Endothelial cell of hepatic sinusoid (primary cell): ENCODE measurements around the gene ITGBL1.

ENCODE experiments used
- in situ Hi-C: cut with HindIII; loops from 2 replicates; pipeline ENCODE4 v1.10.0; 2017; ENCODE audit warnings: low sequenced_read_pairs

ITGBL1 gene

DNA sequence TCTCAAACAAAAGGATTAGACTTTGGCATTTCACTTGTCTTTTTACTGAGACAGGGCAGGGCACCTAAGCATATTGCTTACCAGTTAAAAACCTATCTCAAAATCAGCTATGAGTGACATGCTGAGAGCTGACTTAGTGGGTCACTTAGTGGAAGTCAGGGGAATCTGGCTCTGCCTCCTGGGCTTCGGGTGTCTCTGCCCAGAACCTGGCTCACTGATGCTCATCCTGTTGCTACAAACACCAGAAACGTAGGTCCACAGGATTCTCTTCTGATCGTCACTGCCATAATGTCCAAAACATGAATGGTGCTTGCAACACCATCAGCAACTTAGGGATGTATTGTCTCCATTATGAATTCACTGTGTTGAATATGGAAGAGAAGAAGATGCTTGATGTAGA lies 276.1 kb downstream of the ITGBL1 start:
- in situ Hi-C loops = no loop called here

DNA sequence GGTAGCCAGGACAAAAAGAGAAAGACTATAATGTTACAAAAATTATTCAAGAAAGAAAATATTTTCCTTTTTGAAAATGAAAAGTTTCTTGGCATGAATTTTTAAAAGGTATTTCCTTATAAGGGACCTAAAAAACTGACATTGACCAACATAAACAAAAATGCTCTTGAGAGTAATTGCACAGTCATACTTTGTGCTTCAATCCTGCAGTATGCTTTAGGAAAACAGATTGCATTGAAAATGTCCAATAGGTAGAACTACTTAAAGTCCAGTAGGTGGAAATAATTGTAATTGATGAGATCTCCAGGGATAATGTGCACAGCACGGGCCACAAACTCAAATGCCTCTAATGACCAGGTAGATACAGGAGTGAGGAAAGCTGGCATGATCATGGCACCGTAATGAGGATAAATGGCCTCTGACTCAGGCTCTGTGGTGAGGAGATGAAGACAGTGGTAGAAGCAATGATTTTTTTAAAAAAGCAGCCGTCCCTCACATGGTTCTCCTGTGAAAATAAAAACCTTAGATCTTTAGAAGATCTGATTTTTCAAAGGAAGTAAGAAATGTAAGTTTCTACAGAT lies 278.0 kb downstream of the ITGBL1 start:
- in situ Hi-C loops = no loop called here

DNA sequence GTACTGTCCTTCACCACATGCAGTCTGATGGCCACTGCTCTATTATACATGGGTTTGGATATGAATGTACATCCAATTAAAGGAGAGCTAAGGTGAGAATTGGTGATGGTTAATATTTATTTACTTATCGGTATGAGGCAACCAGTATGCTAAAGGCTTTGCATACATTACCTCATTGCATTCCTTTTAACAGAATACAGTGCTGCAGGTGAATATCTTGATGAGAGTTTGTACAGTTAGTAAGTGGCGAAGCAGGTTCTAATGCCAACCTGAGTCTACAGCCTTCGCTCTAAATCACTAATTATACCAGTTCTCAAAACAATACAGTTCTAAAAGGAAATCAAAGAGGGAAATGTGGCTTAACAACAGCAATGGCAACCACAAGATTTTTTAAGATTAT lies 284.1 kb downstream of the ITGBL1 start:
- in situ Hi-C loops = no loop called here

DNA sequence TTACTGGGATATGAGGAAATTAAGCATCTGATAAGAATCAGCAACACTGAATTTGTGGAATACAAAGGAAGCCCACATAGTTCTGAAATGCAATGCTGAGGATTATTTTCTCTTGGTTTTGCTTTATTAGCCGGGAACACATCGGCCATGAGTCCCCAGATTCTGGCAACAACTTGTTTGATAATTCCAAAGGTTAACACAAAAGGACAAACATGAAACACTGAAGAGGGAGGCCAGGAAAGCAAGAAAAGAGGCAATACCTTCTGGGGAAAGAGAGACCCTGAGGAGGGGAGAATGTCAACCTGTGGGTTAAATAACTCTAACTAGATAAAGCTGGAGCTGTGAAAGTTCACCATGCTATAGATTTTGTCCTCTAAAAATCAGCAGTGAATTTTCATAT lies 285.9 kb downstream of the ITGBL1 start:
- in situ Hi-C loops = no loop called here

DNA sequence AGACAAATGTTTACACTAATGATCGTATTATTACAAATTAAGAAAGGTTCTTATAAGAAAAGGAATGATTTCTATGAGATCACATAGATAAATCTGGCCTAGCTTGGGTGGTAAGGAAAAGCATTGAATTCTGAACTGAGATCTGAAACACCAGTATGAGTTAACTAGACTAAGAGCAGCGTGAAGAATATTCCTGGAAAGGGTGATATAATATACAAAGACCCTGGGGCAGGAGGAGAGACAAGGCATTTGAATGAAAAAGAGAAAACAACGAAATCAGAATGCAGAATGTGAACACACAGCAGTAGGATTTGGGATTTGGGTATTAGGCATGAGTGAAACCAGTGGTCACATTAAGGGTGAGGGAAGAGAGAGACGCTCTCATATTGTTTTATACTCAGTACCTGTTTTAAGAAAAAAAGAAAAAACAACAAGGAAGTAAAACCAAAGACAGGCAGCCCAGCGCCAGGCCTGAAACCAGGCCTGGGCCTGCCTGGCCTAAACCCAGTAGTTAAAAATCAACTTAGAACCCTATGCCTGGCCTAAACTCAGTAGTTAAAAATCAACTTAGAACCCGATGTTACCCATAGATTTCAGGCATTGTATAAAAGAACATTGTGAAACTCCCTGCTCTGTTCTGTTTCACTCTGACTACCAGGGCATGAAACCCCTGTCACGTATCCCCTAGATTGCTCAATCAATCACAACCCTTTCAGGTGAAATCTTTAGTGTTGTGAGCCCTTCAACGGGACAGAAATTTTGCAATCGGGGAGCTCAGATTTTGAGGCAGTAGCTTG lies 287.1 kb downstream of the ITGBL1 start:
- in situ Hi-C loops = no loop called here

DNA sequence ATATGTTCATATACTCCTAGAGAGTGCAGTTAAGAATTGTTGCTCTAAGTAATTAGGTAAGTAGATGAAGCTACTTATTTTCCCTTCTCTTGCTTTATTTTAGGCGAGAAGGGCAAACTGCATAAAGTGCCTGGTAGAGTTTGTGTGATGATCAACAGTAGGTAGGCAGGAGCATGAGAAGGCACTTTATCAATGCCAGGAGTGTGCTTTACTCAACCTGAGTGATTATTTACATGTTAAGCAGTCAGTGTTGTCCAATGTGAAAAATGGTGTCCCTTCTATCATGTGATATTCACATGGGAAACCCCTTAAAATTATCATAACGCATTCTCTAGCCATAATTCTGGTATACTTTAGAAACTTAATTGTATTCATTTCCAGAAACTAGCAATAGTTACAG lies 294.0 kb downstream of the ITGBL1 start:
- in situ Hi-C loops = no loop called here

DNA sequence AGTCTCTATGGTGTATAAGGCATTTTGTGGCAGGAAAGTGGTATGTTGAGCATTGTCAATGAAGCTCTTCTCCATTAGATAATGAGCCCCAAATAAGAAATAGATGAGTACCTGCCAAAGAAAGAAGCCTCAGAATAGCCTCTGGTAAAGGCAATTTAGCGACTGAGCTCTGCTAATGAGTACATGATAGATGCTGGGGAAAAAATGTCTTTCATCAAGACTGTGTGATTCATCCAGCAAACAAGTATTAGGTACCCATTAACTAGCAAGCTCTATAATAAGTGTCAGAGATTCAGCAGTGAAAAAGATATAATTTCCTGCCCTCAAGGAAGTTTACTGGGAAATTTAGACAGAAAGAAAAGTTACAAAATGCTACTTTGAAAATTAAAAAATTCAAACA lies 294.6 kb downstream of the ITGBL1 start:
- in situ Hi-C loops = no loop called here

DNA sequence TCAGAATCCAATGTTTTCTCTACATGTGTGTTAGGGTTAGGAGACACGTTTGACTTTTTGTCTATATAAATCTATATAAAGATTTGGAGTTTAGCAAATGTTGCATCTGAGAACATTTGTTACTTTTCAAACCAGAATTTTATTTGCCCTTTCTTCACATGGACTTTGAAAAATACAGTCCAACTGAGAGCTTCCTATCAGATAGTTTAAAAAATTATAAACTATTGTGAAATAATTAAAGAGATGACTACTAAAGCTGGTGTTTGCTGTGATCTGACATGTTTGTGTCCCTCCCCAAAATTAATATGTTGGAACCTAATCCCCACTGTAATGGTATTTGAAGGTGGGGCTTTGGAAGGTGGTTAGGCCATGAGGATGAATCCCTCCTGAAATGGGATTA lies 297.1 kb downstream of the ITGBL1 start:
- in situ Hi-C loops = no loop called here

DNA sequence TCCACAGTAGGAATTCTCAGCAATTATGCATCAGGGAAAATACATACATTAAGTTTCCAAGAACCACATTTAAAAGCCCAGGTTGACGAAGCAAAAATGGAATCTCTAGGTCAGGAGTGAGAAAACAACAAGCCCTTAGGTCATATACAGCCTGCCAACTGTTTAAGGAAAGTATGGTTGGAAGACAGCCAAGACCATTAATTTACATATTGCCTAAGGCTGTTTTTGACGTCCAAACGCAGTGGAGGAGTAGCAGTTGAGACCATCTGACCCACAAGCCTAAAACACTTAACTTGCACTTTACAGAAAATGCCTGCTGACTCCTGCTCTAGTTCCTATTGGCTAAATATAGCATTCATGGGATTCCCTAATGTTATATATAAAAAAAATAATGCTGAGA lies 299.0 kb downstream of the ITGBL1 start:
- in situ Hi-C loops = loop anchor here (25.0 kb wide), 1 partner anchor 239 kb away; no protein-coding TSS in a partner anchor

DNA sequence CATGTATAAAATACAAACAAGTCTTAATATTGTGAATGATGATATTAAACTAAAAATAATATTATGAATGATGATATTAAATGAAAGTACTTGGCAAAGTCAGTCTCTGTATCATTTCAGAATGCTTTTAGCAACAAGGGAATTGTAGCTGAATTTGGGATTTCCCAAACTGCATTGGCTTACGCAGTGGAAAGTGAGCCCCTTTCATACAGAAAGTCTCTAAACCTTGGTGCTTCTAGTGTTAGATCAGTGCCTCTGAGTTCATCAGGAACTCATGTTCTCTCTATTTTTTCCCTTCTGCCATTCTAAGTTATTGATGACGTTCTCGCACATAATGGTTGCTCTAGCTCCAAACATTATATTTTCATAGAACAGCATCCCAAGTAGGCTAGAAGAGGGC lies 300.0 kb downstream of the ITGBL1 start:
- in situ Hi-C loops = loop anchor here (25.0 kb wide), 1 partner anchor 240 kb away; no protein-coding TSS in a partner anchor

DNA sequence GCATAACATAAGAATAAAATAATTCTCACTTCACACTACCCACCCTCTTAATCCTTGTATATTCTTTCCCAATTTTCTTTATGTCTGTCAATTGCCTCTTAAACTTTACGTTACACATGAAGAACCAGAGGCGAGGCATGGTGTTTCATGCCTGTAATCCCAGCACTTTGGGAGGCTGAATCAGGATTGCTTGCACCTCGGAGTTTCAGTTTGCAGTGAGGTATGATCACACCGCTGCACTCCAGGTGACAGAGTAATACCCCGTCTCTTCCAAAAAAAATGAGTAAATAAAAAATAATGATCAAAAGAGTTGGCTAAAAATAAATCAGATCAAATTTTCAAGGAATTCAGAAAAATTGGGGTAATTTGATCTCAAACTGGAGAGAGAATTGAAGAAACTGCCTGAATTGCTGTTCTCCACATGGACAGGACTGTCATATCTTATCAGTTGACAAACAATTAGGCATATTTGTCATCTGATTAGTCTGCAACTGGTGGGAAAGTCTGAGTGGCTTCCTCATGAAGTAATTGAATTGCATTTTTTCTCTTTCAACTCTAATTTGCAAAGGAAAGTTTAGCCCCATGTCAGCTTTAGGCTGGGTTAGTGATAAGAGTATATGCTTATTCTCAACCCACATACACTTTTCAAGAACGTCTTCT lies 302.9 kb downstream of the ITGBL1 start:
- in situ Hi-C loops = loop anchor here (25.0 kb wide), 1 partner anchor 243 kb away; no protein-coding TSS in a partner anchor

DNA sequence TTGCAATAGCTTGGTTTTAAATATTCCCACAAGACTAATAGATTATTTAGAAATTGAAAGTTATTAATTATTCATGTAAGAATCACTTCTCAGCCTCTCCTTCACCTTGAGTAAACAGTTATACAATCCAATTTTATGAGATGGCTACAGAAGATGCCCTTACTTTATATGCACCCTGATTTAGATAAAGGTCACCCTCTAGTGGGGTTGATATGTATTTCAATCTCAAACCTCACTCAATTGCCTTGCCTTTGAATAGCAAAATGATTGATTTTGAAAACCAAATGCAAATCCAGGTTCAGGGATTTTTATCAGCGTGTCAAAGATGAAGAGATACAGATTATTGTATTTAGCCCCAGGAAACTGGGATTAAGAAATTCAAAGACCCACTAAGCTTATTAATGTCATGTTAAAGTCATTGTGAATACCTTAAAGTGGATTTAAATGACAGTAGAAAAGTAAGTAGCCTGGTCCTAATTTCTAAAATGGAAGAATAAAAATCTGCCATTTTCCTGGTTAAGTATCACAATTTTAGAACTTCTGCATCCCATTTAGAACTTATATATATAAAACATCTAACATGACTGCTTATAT lies 305.1 kb downstream of the ITGBL1 start:
- in situ Hi-C loops = loop anchor here (25.0 kb wide), 1 partner anchor 245 kb away; no protein-coding TSS in a partner anchor

DNA sequence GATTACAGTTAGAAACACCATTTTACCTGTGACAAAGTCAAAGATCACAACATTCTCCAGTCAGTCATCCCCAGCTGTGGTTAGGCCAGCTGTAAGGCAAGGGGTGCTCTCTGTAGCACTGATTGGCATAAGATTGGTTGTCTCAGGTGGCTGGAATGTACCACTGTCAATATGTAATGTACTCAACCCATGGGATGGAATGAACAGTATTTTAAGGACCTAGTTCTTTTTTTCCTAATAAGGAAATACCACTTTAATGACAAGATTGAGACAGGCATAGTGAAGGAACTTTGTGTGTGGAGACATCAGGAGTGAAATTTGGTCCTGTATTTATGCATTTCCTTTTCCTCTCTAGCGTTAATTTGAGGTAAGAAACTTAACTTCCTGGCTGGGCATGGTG lies 310.7 kb downstream of the ITGBL1 start:
- in situ Hi-C loops = loop anchor here (10.0 to 25.0 kb wide), 2 partner anchors 251 to 618 kb away; no protein-coding TSS in a partner anchor
